PC-3 (cell line): ENCODE results near the gene RPS3A. TPM values are rescaled to one million over a fixed set of nuclear protein-coding genes. Genes with fewer than 3 reads are reported as not detected.

ENCODE experiments used
- ATAC-seq: fragments of 200-7000 bp; cut with Tn5 transposase; 2 replicates; pipeline ENCODE4 v1.9.1; 2020; ENCODE audit warnings: mild to moderate bottlenecking, moderate library complexity
- BruUV-seq: library from RNA; stranded (reverse); fragments of 400-500 nt; replicated peaks from 2 replicates; lab custom pipeline; 2021; lab: Mats Ljungman, UMichigan
- CTCF ChIA-PET: fragments of 300-600 bp; sonication (Branson Sonifier 250); formaldehyde crosslinking; loops from one replicate; lab custom pipeline; 2022; ENCODE audit warnings: antibody characterized with exemption; lab: Charles Lee
- POLR2A ChIA-PET: fragments of 300-600 bp; sonication (Branson Sonifier 250); formaldehyde crosslinking; loops from one replicate; lab custom pipeline; 2022; ENCODE audit warnings: antibody characterized with exemption; ENCODE audit not compliant: unreplicated experiment; lab: Charles Lee
- DNase-seq: peaks from one replicate; pipeline ENCODE4 v3.0.0-alpha.2; 2015
- H2AFZ ChIP-seq: fragments of 300-600 bp; sonication (generic); 2 replicates; pipeline ENCODE4 v1.6.0; 2016; ENCODE audit warnings: antibody characterized with exemption, low read length
- H3F3A ChIP-seq: fragments of 300-600 bp; sonication (generic); one replicate; pipeline ENCODE4 v1.6.0; 2017; ENCODE audit warnings: antibody characterized with exemption, low read length, control low read depth, mild to moderate bottlenecking; ENCODE audit not compliant: unreplicated experiment
- H3K27ac ChIP-seq: fragments of 300-600 bp; sonication (generic); 2 replicates; pipeline ENCODE4 v1.5.1; 2016; ENCODE audit warnings: mild to moderate bottlenecking, low read length
- H3K27me3 ChIP-seq: fragments of 300-600 bp; sonication (generic); 2 replicates; pipeline ENCODE4 v1.6.1; 2016; ENCODE audit warnings: low read length, mixed read lengths
- H3K36me3 ChIP-seq: fragments of 300-600 bp; sonication (generic); 2 replicates; pipeline ENCODE4 v1.6.1; 2016; ENCODE audit warnings: low read depth, mixed run types, low read length, mixed read lengths
- H3K4me1 ChIP-seq: fragments of 300-600 bp; sonication (generic); 2 replicates; pipeline ENCODE4 v1.5.1; 2016; ENCODE audit warnings: low read length; ENCODE audit not compliant: insufficient read depth
- H3K4me2 ChIP-seq: fragments of 300-600 bp; sonication (generic); 2 replicates; pipeline ENCODE4 v1.6.0; 2016; ENCODE audit warnings: low read length
- H3K4me3 ChIP-seq: fragments of 300-600 bp; sonication (generic); 2 replicates; pipeline ENCODE4 v1.5.1; 2016; ENCODE audit warnings: mild to moderate bottlenecking, low read length, mixed read lengths
- H3K79me2 ChIP-seq: fragments of 300-600 bp; sonication (generic); 2 replicates; pipeline ENCODE4 v1.6.1; 2017; ENCODE audit warnings: low read length, mixed read lengths
- H3K9ac ChIP-seq: fragments of 300-600 bp; sonication (generic); 2 replicates; pipeline ENCODE4 v1.6.0; 2016; ENCODE audit warnings: mild to moderate bottlenecking, low read length
- H3K9me2 ChIP-seq: fragments of 300-600 bp; sonication (generic); replicated peaks from 2 replicates; pipeline ENCODE4 v1.6.1; 2016; ENCODE audit warnings: mixed run types, low read length, mixed read lengths
- H3K9me3 ChIP-seq: fragments of 300-600 bp; sonication (generic); 2 replicates; pipeline ENCODE4 v1.6.1; 2016; ENCODE audit warnings: low read length, mixed read lengths
- H4K20me1 ChIP-seq: fragments of 300-600 bp; sonication (generic); 2 replicates; pipeline ENCODE4 v1.6.1; 2016; ENCODE audit warnings: low read length, mixed read lengths
- CTCF ChIP-seq: fragments of 300-600 bp; sonication (generic); conservative IDR thresholded peaks from 2 replicates; pipeline ENCODE4 v1.5.1; 2017; ENCODE audit warnings: antibody characterized with exemption, low read depth, mild to moderate bottlenecking, low read length
- EZH2 ChIP-seq: fragments of 300-600 bp; sonication (generic); IDR thresholded peaks from one replicate; pipeline ENCODE4 v1.6.1; 2017; ENCODE audit warnings: antibody characterized with exemption, mild to moderate bottlenecking, low read length; ENCODE audit not compliant: unreplicated experiment
- EZH2phosphoT487 ChIP-seq: fragments of 300-600 bp; sonication (generic); IDR thresholded peaks from 2 replicates; pipeline ENCODE4 v1.6.1; 2018; ENCODE audit warnings: mild to moderate bottlenecking, antibody characterized with exemption, low read length, borderline replicate concordance
- intact Hi-C: fragments of 100-400 bp; cut with micrococcal nuclease; formaldehyde crosslinking; loops from 2 replicates; pipeline ENCODE4 v1.9.0; 2023
- total RNA-seq: library from RNA; depleted of rRNA; stranded (reverse); fragments of >200 nt; gene quantifications from 2 replicates; pipeline ENCODE4 v1.2.3, GENCODE V29; 2014

The RPS3A gene
- total RNA-seq, 1 experiment from 2014 or later: 560 TPM

- BruUV-seq: no TSS peak
- H3K4me2 ChIP-seq: no peak overlapping the region
- peaks cover 11% of the 10 kb centered on the region for H3K4me1 ChIP-seq
- H3K4me3 ChIP-seq: no peak overlapping the region
- no peaks in the 10 kb centered on the region for H3K9me2 ChIP-seq
- no peak for TF ChIP-seq CTCF
- no peak for TF ChIP-seq EZH2
- TF ChIP-seq EZH2phosphoT487: no peak
- no peaks in the 10 kb centered on the region for H3F3A ChIP-seq
- no peaks in the 10 kb centered on the region for H3K27me3 ChIP-seq
- no peak for DNase-seq
- ChIA-PET CTCF (no interaction called here), POLR2A (no interaction called here)
- no peak overlapping the region for H3K27ac ChIP-seq
- H4K20me1 ChIP-seq: peaks cover 30% of the 10 kb centered on the region
- intact Hi-C loops: no loop called here
- no peak overlapping the region for H2AFZ ChIP-seq
- no peak for ATAC-seq
- no peak overlapping the region for H3K9ac ChIP-seq
- peaks cover 33% of the 10 kb centered on the region for H3K79me2 ChIP-seq
- no peaks in the 10 kb centered on the region for H3K9me3 ChIP-seq
- H3K36me3 ChIP-seq: peaks cover 53% of the 10 kb centered on the region
Observed at GRCh38 chr4:151104621-151105020, 5.2 kb downstream of the RPS3A start.

GRCh38 chr4:151105454-151106032 is 6.1 kb downstream of the RPS3A start:
- intact Hi-C loops: no loop called here

GRCh38 chr4:151107063-151107462 is 7.6 kb downstream of the RPS3A start:
- H3K4me2 ChIP-seq: no peak overlapping the region
- intact Hi-C loops: no loop called here
- no peaks in the 10 kb centered on the region for H3K4me1 ChIP-seq
- H3K4me3 ChIP-seq: no peak overlapping the region
- no peak overlapping the region for H2AFZ ChIP-seq
- no TSS peak for BruUV-seq
- POLR2A ChIA-PET: no interaction called here
- H3K79me2 ChIP-seq: peaks cover 9% of the 10 kb centered on the region
- peaks cover 8% of the 10 kb centered on the region for H4K20me1 ChIP-seq
- H3K27me3 ChIP-seq: no peaks in the 10 kb centered on the region
- no peaks in the 10 kb centered on the region for H3F3A ChIP-seq
- no peak; the same call in 1 of the 2 replicates for ATAC-seq
- no peak overlapping the region for H3K9ac ChIP-seq
- CTCF ChIA-PET: no interaction called here
- H3K27ac ChIP-seq: no peak overlapping the region
- DNase-seq: no peak
- H3K36me3 ChIP-seq: peaks cover 39% of the 10 kb centered on the region
- TF ChIP-seq CTCF (no peak), EZH2phosphoT487 (no peak), EZH2 (no peak)
- H3K9me3 ChIP-seq: no peaks in the 10 kb centered on the region
- H3K9me2 ChIP-seq: no peaks in the 10 kb centered on the region

More at GRCh38 chr4:151105454-151106032, 6.1 kb downstream of the RPS3A start:
- no peak overlapping the region for H3K27ac ChIP-seq
- H3K9me3 ChIP-seq: no peaks in the 10 kb centered on the region
- CTCF ChIA-PET: no interaction called here
- H3K79me2 ChIP-seq: peaks cover 24% of the 10 kb centered on the region
- no peak overlapping the region for H3K9ac ChIP-seq
- TF ChIP-seq EZH2: no peak
- H4K20me1 ChIP-seq: peaks cover 22% of the 10 kb centered on the region
- no peak overlapping the region for H3K4me3 ChIP-seq
- H3F3A ChIP-seq: no peaks in the 10 kb centered on the region
- no peak overlapping the region for H2AFZ ChIP-seq
- no peak overlapping the region for H3K4me2 ChIP-seq
- DNase-seq: no peak
- H3K4me1 ChIP-seq: peaks cover 11% of the 10 kb centered on the region
- peaks cover 51% of the 10 kb centered on the region for H3K36me3 ChIP-seq
- H3K27me3 ChIP-seq: no peaks in the 10 kb centered on the region
- no TSS peak for BruUV-seq
- POLR2A ChIA-PET: no interaction called here
- no peaks in the 10 kb centered on the region for H3K9me2 ChIP-seq
- no peak; the same call in 1 of the 2 replicates for ATAC-seq
